Nephron progenitor cell (in vitro differentiated cells): ENCODE results near the gene ACSL1.

ENCODE experiments used
- DNase-seq: peaks from one replicate; pipeline ENCODE4 v3.0.0; 2021
- H3K27ac Mint-ChIP-seq: 2 replicates; pipeline ENCODE4 v1.8.0; 2021; ENCODE audit warnings: mild to moderate bottlenecking, moderate library complexity, mixed read lengths
- H3K27me3 Mint-ChIP-seq: 2 replicates; pipeline ENCODE4 v1.8.0; 2021; ENCODE audit warnings: mild to moderate bottlenecking, low read depth, mixed read lengths; ENCODE audit not compliant: poor library complexity
- H3K36me3 Mint-ChIP-seq: 2 replicates; pipeline ENCODE4 v1.8.0; 2021; ENCODE audit warnings: low read depth, mixed read lengths
- H3K4me1 Mint-ChIP-seq: 2 replicates; pipeline ENCODE4 v1.8.0; 2021; ENCODE audit warnings: mixed read lengths
- H3K4me3 Mint-ChIP-seq: 2 replicates; pipeline ENCODE4 v1.8.0; 2021; ENCODE audit warnings: mild to moderate bottlenecking, moderate library complexity, mixed read lengths
- H3K9me3 Mint-ChIP-seq: 2 replicates; pipeline ENCODE4 v1.8.0; 2021; ENCODE audit warnings: mild to moderate bottlenecking, moderate library complexity, mixed read lengths
- CTCF ChIP-seq: fragments of 200-600 bp; sonication (generic); IDR thresholded peaks from 2 replicates; pipeline ENCODE4 v1.5.0; 2021; ENCODE audit warnings: antibody characterized with exemption

The ACSL1 gene

GRCh38 chr4:184768296-184768695, 57.5 kb downstream of the ACSL1 start:
- no peak for TF ChIP-seq CTCF
- Mint-ChIP-seq H3K27ac (no peak overlapping the region), H3K27me3 (no peaks in the 10 kb centered on the region), H3K4me3 (no peak overlapping the region), H3K4me1 (no peaks in the 10 kb centered on the region), H3K9me3 (no peaks in the 10 kb centered on the region), H3K36me3 (no peaks in the 10 kb centered on the region)
- no peak for DNase-seq

GRCh38 chr4:184766446-184766845, 59.3 kb downstream of the ACSL1 start:
- no peak for TF ChIP-seq CTCF
- Mint-ChIP-seq H3K9me3 (no peaks in the 10 kb centered on the region), H3K4me1 (no peaks in the 10 kb centered on the region), H3K36me3 (no peaks in the 10 kb centered on the region), H3K27me3 (peaks cover 7% of the 10 kb centered on the region), H3K4me3 (no peak overlapping the region), H3K27ac (no peak overlapping the region)
- DNase-seq, result no peak

GRCh38 chr4:184765473-184766340, 60.1 kb downstream of the ACSL1 start:
- Mint-ChIP-seq H3K36me3 (no peaks in the 10 kb centered on the region), H3K27ac (no peak overlapping the region), H3K4me3 (no peak overlapping the region), H3K27me3 (peaks cover 7% of the 10 kb centered on the region), H3K4me1 (no peaks in the 10 kb centered on the region), H3K9me3 (no peaks in the 10 kb centered on the region)
- no peak for DNase-seq
- TF ChIP-seq CTCF, result no peak

DNA sequence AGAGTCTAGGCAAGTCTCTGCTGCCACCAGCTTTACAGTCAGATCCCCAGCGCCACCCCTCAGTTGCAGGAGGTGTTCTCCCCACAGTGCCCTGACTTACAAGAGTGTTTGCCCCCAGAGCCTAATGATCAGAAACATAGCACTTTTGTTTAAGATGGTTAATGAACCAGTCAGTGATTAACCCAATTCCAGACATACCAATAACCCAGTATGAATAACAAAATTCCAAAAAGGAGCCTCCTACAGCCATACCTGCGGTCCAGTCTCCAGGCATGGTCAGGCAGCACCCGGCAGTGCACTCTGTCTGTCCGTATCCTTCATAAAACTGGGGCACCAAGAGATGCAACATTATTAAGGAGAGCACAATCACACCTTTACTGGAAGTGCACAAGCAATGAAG, 61.2 kb downstream of the ACSL1 start:
- Mint-ChIP-seq H3K27me3 (peaks cover 14% of the 10 kb centered on the region), H3K27ac (no peak overlapping the region), H3K4me3 (no peak overlapping the region), H3K4me1 (no peaks in the 10 kb centered on the region), H3K9me3 (peaks cover 4% of the 10 kb centered on the region), H3K36me3 (no peaks in the 10 kb centered on the region)
- DNase-seq, result no peak
- TF ChIP-seq CTCF, result no peak

DNA sequence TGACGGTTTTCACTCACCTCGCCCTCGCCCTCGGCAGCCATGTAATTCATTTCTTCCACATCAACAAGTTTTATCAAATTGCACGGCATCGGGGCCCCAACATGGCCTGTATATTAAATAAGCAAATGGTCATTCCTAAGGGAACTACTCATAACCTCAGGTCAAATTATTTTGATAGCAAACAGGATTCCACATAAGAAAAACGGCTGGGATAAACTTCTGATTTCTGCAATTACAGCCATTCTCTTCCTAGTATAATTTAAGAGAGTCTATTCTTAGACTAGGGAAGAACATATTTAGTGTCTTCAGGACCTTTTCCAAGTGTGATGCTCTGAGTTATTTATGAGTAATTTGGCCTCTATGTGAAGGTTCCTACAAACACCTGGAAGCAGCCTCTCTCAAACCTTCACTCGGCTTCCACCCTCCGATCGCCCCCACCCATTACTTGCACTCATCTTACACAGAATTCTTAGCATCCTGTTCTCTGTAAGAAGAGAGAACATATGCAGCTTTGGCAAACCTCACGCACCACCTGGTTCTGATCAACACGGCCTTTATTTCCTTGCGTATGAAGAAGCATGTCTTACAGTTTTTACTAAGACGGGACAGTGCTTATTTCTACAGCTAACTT, 62.5 kb downstream of the ACSL1 start:
- peaks cover 14% of the 10 kb centered on the region for H3K27me3 Mint-ChIP-seq
- peaks cover 4% of the 10 kb centered on the region for H3K9me3 Mint-ChIP-seq
- DNase-seq, result no peak
- no peaks in the 10 kb centered on the region for H3K36me3 Mint-ChIP-seq
- TF ChIP-seq CTCF, result no peak
- no peaks in the 10 kb centered on the region for H3K4me1 Mint-ChIP-seq
- no peak overlapping the region for H3K27ac Mint-ChIP-seq
- H3K4me3 Mint-ChIP-seq, result no peak overlapping the region
